HepG2 (cell line): ENCODE results near the gene STAP2. TPM values are rescaled to one million over a fixed set of nuclear protein-coding genes. Genes with fewer than 3 reads are reported as not detected.

Experiments used
- ARHGAP35 ChIP-seq: sonication (generic); formaldehyde crosslinking; IDR thresholded peaks from 2 replicates; pipeline ENCODE4 v1.9.0; 2022; ENCODE audit warnings: mild to moderate bottlenecking, inconsistent platforms, moderate library complexity, missing genetic modification reagents, borderline replicate concordance
- DMAP1 ChIP-seq: IDR thresholded peaks from 2 replicates; pipeline ENCODE4 v1.6.1; 2016
- E2F2 ChIP-seq: sonication (generic); formaldehyde crosslinking; IDR thresholded peaks from 2 replicates; pipeline ENCODE4 v1.4.0; 2020; ENCODE audit warnings: missing genetic modification reagents, borderline replicate concordance
- EED ChIP-seq: sonication (generic); formaldehyde crosslinking; IDR thresholded peaks from 2 replicates; pipeline ENCODE4 v1.5.0; 2020; ENCODE audit warnings: mild to moderate bottlenecking, missing genetic modification reagents
- HCFC1 ChIP-seq: fragments of 150-350 bp; IDR thresholded peaks from 2 replicates; pipeline ENCODE4 v1.6.1; 2014; ENCODE audit warnings: low read depth, low read length
- KLF9 ChIP-seq: IDR thresholded peaks from 2 replicates; pipeline ENCODE4 v1.6.1; 2016; ENCODE audit warnings: low read depth
- NR2F6 ChIP-seq, 2 experiments: IDR thresholded peaks; 2 replicates each; pipeline ENCODE4 v1.6.1; 2016; ENCODE audit warnings: antibody characterized with exemption in 1 of 2, mild to moderate bottlenecking in 1 of 2
- NRL ChIP-seq: sonication (generic); formaldehyde crosslinking; IDR thresholded peaks from 2 replicates; pipeline ENCODE4 v1.5.0; 2020; ENCODE audit warnings: missing genetic modification reagents, mild to moderate bottlenecking, moderate library complexity, borderline replicate concordance
- RFX5 ChIP-seq: IDR thresholded peaks from 2 replicates; pipeline ENCODE4 v1.6.1; 2011; ENCODE audit warnings: low read depth, low read length, improper control_type of control experiment
- SETDB1 ChIP-seq: sonication (generic); formaldehyde crosslinking; IDR thresholded peaks from 2 replicates; pipeline ENCODE4 v1.5.1; 2020; ENCODE audit warnings: missing genetic modification reagents, mild to moderate bottlenecking, borderline replicate concordance
- SMC3 ChIP-seq: IDR thresholded peaks from 2 replicates; pipeline ENCODE4 v1.6.1; 2011; ENCODE audit warnings: low read length, improper control_type of control experiment
- SMYD3 ChIP-seq: sonication (generic); formaldehyde crosslinking; IDR thresholded peaks from 2 replicates; pipeline ENCODE4 v1.8.1; 2023; ENCODE audit warnings: mild to moderate bottlenecking, missing genetic modification reagents
- SNAI1 ChIP-seq: sonication (generic); formaldehyde crosslinking; IDR thresholded peaks from 2 replicates; pipeline ENCODE4 v1.5.0; 2020; ENCODE audit warnings: mild to moderate bottlenecking, missing genetic modification reagents, borderline replicate concordance
- SPEN ChIP-seq: sonication (generic); formaldehyde crosslinking; IDR thresholded peaks from 2 replicates; pipeline ENCODE4 v1.5.1; 2020; ENCODE audit warnings: low read depth, mild to moderate bottlenecking, missing genetic modification reagents
- WIZ ChIP-seq: sonication (generic); formaldehyde crosslinking; IDR thresholded peaks from 2 replicates; pipeline ENCODE4 v1.5.1; 2020; ENCODE audit warnings: mild to moderate bottlenecking, missing genetic modification reagents
- ZBTB44 ChIP-seq: sonication (generic); formaldehyde crosslinking; IDR thresholded peaks from 2 replicates; pipeline ENCODE4 v1.4.0; 2020; ENCODE audit warnings: missing genetic modification reagents
- ZBTB7A ChIP-seq: sonication (generic); formaldehyde crosslinking; IDR thresholded peaks from 2 replicates; pipeline ENCODE4 v1.8.0; 2022; ENCODE audit warnings: mild to moderate bottlenecking, missing genetic modification reagents
- ZFP1 ChIP-seq: IDR thresholded peaks from 2 replicates; pipeline ENCODE4 v1.6.1; 2016
- ZMYM4 ChIP-seq: sonication (generic); formaldehyde crosslinking; IDR thresholded peaks from 2 replicates; pipeline ENCODE4 v1.8.1; 2023; ENCODE audit warnings: mild to moderate bottlenecking, missing genetic modification reagents
- ZNF205 ChIP-seq: IDR thresholded peaks from 2 replicates; pipeline ENCODE4 v1.6.1; 2018; ENCODE audit warnings: missing biosample characterization, missing genetic modification reagents
- ZNF225 ChIP-seq: sonication (generic); formaldehyde crosslinking; IDR thresholded peaks from 2 replicates; pipeline ENCODE4 v1.4.0; 2020; ENCODE audit warnings: mild to moderate bottlenecking, missing genetic modification reagents
- ZNF276 ChIP-seq: sonication (generic); formaldehyde crosslinking; IDR thresholded peaks from 2 replicates; pipeline ENCODE4 v1.4.0; 2020; ENCODE audit warnings: mild to moderate bottlenecking, low read depth, missing genetic modification reagents
- ZNF33B ChIP-seq: sonication (generic); formaldehyde crosslinking; IDR thresholded peaks from 2 replicates; pipeline ENCODE4 v1.5.1; 2020; ENCODE audit warnings: mild to moderate bottlenecking, missing genetic modification reagents
- ZNF382 ChIP-seq: sonication (generic); formaldehyde crosslinking; IDR thresholded peaks from 2 replicates; pipeline ENCODE4 v1.5.0; 2020; ENCODE audit warnings: missing genetic modification reagents, mild to moderate bottlenecking, borderline replicate concordance
- ZNF615 ChIP-seq: sonication (generic); formaldehyde crosslinking; IDR thresholded peaks from 2 replicates; pipeline ENCODE4 v1.5.0; 2020; ENCODE audit warnings: mild to moderate bottlenecking, missing genetic modification reagents, borderline replicate concordance
- polyA plus RNA-seq, 8 experiments: library from polyadenylated mRNA; depleted of rRNA in 3 of 8; stranded (reverse) in 7 of 8; unstranded in 1 of 8; fragments of >200 nt; fragmentation: Illumina TruSeq in 4 of 8; extraction: Trizol in 4 of 8; gene quantifications; 2 replicates each; pipeline versions ENCODE4 v1.2.1 to v1.2.3, GENCODE V29; 2011 to 2016; ENCODE audit warnings: low read depth in 4 of 8, missing spikeins in 1 of 8, mixed read lengths in 1 of 8; ENCODE audit not compliant: insufficient read depth in 1 of 8
- total RNA-seq, 5 experiments: library from RNA; depleted of rRNA; stranded (reverse); fragments of >200 nt; fragmentation: Illumina TruSeq; extraction: Trizol; gene quantifications; 2 replicates each; pipeline ENCODE4 v1.2.3, GENCODE V29; 2016; ENCODE audit warnings: low read depth in 1 of 5
- TF ChIP-seq, protein P1 (sequence below): sonication (generic); formaldehyde crosslinking; conservative IDR thresholded peaks from 2 replicates; pipeline ENCODE4 v1.5.0; 2020; ENCODE audit warnings: missing genetic modification reagents

The STAP2 gene
- total and polyA plus RNA-seq, 2 of the 13 experiments (the other 11 are each of a cell fraction or from before 2014, with no cell fraction given) = 39.0 to 43.7 TPM

DNA sequence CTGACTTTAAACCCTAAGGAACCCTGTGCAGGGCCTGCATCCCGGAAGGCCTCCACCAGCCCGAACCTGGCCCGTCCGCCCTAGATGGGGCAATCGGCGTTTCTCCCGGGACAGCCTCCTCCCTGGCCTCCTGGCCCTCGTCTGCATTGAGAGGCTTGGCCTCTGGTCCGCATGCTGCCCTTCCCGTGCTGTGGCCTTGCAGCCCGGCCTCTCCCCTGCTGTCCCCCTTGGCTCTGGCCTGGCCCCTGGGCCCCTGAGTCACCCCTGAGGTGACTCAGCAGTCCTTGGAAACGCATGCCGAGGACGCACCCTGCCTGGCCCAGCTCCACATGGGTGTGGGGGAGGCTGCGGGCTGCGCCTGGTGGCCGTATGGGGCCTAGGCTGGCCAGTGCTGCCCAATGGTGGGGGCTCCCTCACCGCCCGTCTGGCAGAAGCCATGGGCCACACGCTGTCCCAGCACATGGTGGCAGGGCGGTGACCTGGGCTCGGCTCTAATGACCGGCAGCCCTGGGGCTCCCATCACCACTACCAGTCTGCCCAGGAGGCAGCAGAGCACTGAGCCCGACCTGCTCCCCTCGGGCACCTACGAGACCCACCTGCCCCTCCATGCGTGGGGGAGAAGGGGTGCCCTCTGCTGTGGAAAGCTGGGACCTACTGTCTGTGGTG is 36.0 kb upstream of the STAP2 start (continued):
- peak; percentile 92 for TF ChIP-seq ZBTB7A (CRISPR knock-in tag)
- TF ChIP-seq ZNF382 = no peak
- no peak for TF ChIP-seq SETDB1 (CRISPR knock-in tag)
- 0 out of 2 replicates have a peak, but pooled peaks have one; percentile 35 for TF ChIP-seq E2F2 (CRISPR knock-in tag)
- 0 out of 2 replicates have a peak, but pooled peaks have one; percentile 2 for TF ChIP-seq SMYD3 (CRISPR knock-in tag)
- peak; percentile 88; the same call in 1 of the 2 replicates for TF ChIP-seq ZNF615 (CRISPR knock-in tag)
- no peak for TF ChIP-seq ZNF33B (CRISPR knock-in tag)
- peak; percentile 68; the same call in 1 of the 2 replicates for TF ChIP-seq ZNF205 (CRISPR knock-in tag)
- TF ChIP-seq RFX5 = no peak
- TF ChIP-seq ARHGAP35 (CRISPR knock-in tag) = peak; percentile 26; the same call in 1 of the 2 replicates
- TF ChIP-seq ZFP1 = peak; percentile 36; the same call in 1 of the 2 replicates
- no peak for TF ChIP-seq KLF9 (CRISPR knock-in tag)
- no peak for TF ChIP-seq HCFC1
- TF ChIP-seq ZMYM4 (CRISPR knock-in tag) = peak; percentile 49
- TF ChIP-seq, protein P1, sequence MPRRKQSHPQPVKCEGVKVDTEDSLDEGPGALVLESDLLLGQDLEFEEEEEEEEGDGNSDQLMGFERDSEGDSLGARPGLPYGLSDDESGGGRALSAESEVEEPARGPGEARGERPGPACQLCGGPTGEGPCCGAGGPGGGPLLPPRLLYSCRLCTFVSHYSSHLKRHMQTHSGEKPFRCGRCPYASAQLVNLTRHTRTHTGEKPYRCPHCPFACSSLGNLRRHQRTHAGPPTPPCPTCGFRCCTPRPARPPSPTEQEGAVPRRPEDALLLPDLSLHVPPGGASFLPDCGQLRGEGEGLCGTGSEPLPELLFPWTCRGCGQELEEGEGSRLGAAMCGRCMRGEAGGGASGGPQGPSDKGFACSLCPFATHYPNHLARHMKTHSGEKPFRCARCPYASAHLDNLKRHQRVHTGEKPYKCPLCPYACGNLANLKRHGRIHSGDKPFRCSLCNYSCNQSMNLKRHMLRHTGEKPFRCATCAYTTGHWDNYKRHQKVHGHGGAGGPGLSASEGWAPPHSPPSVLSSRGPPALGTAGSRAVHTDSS (CRISPR knock-in tag) = no peak
- peak; percentile 85 for TF ChIP-seq NRL
- no peak for TF ChIP-seq ZNF225 (CRISPR knock-in tag)
- TF ChIP-seq ZBTB44 (CRISPR knock-in tag) = no peak
- no peak for TF ChIP-seq WIZ (CRISPR knock-in tag)
- peak; percentile 32; the same call in 1 of the 2 replicates for TF ChIP-seq NR2F6 (IDR thresholded peaks at IDR 0.05)
- TF ChIP-seq NR2F6 (CRISPR knock-in tag; IDR thresholded peaks at IDR 0.05) = peak; percentile 83
- TF ChIP-seq DMAP1 = peak; percentile 89
- TF ChIP-seq SPEN (CRISPR knock-in tag) = peak; percentile 67; the same call in 1 of the 2 replicates
- peak; percentile 65; the same call in 1 of the 2 replicates for TF ChIP-seq ZNF276 (CRISPR knock-in tag)
- no peak for TF ChIP-seq SNAI1 (CRISPR knock-in tag)
- TF ChIP-seq SMC3 = no peak
- TF ChIP-seq EED (CRISPR knock-in tag) = no peak
